ENCODE data around the gene ALPK3.

GRCh38 chr15:84903751-84904150 is 86.6 kb downstream of the ALPK3 start:
- TF ChIP-seq CTCF (IDR thresholded peaks at IDR 0.05) (no peak), POLR2A (IDR thresholded peaks at IDR 0.05) (no peak)
